Peyer's patch (tissue), 4 donors: ENCODE results near the gene ADGRG7. TPM values are rescaled to one million over a fixed set of nuclear protein-coding genes. Genes with fewer than 3 reads are reported as not detected.
A peak's percentile ranks its signal among the peaks of the same experiment; 100 is the strongest.

ENCODE experiments used
- DNase-seq, 3 donors: peaks; one replicate each; pipeline ENCODE4 v3.0.0-alpha.2; 2017 to 2019
- H3K27ac ChIP-seq, 4 donors: fragments of 200-600 bp; sonication (generic); one replicate each; pipeline ENCODE4 v1.5.1; 2016 to 2019
- H3K27me3 ChIP-seq, 2 donors: fragments of 200-600 bp; sonication (generic); one replicate each; pipeline ENCODE4 v1.5.1; 2019
- H3K36me3 ChIP-seq, 3 donors: fragments of 200-600 bp; sonication (generic); one replicate each; pipeline ENCODE4 v1.5.1; 2016 to 2019
- H3K4me1 ChIP-seq, 4 donors: fragments of 200-600 bp; sonication (generic); one replicate each; pipeline ENCODE4 v1.5.1; 2016 to 2019
- H3K4me3 ChIP-seq, 4 donors: fragments of 200-600 bp; sonication (generic); 1 replicate in 3 of 4; 2 replicates in 1 of 4; pipeline ENCODE4 v1.5.1; 2016 to 2019; ENCODE audit warnings: mild to moderate bottlenecking in 1 of 4
- H3K9me3 ChIP-seq, 4 donors: fragments of 200-600 bp; sonication (generic); one replicate each; pipeline ENCODE4 v1.5.1; 2016 to 2019; ENCODE audit warnings: mild to moderate bottlenecking in 1 of 4
- CTCF ChIP-seq, 6 experiments: fragments of 450-650 bp in 4 of 6; fragments of 200-600 bp in 2 of 6; sonication (generic) in 1 of 6; IDR thresholded peaks; one replicate each; pipeline ENCODE4 v1.5.1; 2017 to 2019; ENCODE audit warnings: antibody characterized with exemption in 6 of 6, mild to moderate bottlenecking in 3 of 6, moderate library complexity in 1 of 6
- POLR2A ChIP-seq, 2 donors: fragments of 450-650 bp; IDR thresholded peaks; one replicate each; pipeline ENCODE4 v1.5.1; 2017; ENCODE audit warnings: antibody characterized with exemption in 2 of 2, mild to moderate bottlenecking in 2 of 2, moderate library complexity in 2 of 2
- total RNA-seq, 4 donors: library from RNA; depleted of rRNA; stranded (reverse); fragments of >200 nt; gene quantifications; one replicate each; pipeline ENCODE4 v1.1.0, GENCODE V29; 2016

Gene ADGRG7
- total RNA-seq, 4 donors from 2014 or later: 5.8 to 124 (median 83.1) TPM

DNA sequence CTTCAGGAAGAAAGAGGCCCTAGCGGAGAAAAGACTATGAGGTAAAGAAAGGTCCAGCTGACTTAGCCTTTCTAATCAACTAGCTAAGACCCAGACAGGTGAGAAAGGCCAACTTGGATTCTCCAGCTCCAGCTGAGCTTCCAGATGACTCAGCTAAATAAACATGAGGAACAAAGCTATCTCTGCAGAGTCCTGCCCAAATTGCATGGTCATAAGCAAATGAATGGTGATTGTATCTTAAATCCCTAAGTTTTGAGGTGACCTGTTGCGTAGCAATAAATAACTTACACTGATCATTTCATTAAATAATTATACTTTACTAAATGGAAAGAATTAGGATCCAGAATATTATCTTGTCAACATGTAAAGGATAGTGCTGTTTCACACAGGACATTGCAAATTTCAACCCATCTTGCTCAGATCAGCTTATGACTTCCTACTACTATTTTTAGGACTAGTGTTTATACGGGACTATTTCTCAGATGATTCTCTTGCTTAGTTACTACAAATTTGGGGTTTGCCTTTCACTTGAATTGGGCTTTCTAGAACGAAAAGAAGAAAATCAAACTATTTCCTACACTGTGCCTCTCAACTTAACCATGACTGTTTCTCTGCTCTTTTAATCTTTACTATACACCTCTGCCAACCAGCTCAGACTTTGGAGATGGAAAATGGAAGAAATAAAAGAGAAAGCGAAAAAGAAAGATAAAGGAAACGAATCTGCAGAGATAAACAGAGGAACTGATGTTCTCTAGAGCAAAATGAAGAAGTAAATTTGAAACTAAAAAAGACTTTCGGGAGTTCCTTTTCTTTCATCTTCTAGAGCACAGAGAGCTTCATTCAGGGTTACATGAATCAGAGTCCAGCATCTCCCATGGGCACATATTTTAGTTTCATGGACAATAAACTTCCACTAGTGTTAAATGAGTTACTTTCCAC, 6.6 kb upstream of the ADGRG7 start:
- DNase-seq: no peak
- peak overlapping the region in 2 of 4 donors; percentile 8 to 14 for H3K4me3 ChIP-seq
- TF ChIP-seq POLR2A (IDR thresholded peaks at IDR 0.05) (no peak), CTCF (IDR thresholded peaks at IDR 0.05) (peak in 1 of 6 experiments; percentile 14)

DNA sequence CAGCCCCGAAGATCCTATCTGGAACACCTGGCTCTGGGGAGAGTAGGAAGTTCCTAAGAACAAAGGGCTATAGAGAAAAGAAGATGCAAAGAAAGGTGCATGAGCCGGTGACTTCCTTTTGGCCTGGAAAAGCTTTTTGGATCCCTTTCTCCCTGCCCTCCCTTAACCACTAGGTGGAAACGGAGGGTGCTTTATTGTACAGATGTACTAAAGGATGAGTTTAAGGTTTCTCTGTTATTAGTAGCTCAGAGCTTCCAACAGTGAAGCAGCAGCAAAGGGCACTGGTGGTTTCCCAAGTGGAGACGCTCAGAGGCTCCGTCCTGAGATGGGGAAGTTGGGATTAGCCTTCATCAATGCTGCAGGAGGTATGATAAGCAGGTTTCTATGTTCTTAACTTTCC, 5.9 kb upstream of the ADGRG7 start:
- H3K27me3 ChIP-seq: no peaks in the 10 kb centered on the region
- H3K4me1 ChIP-seq: peaks cover 0 to 26% (median 0%) of the 10 kb centered on the region in 4 donors
- H3K9me3 ChIP-seq: no peaks in the 10 kb centered on the region
- peak overlapping the region in 2 of 4 donors; percentile 8 to 14 for H3K4me3 ChIP-seq
- H3K36me3 ChIP-seq: no peaks in the 10 kb centered on the region
- no peak for DNase-seq
- TF ChIP-seq CTCF (IDR thresholded peaks at IDR 0.05) (peak in 3 of 6 experiments; percentile 27 to 46 (median 44)), POLR2A (IDR thresholded peaks at IDR 0.05) (no peak)
- H3K27ac ChIP-seq: peak overlapping the region; percentile 4 to 65 (median 38)

More for the DNA sequence above, 6.6 kb upstream of the ADGRG7 start:
- Histone ChIP-seq H3K27me3 (no peaks in the 10 kb centered on the region), H3K27ac (peak overlapping the region; percentile 4 to 65 (median 38)), H3K36me3 (no peaks in the 10 kb centered on the region), H3K4me1 (peaks cover 0 to 25% (median 0%) of the 10 kb centered on the region in 4 donors), H3K9me3 (no peaks in the 10 kb centered on the region)

DNA sequence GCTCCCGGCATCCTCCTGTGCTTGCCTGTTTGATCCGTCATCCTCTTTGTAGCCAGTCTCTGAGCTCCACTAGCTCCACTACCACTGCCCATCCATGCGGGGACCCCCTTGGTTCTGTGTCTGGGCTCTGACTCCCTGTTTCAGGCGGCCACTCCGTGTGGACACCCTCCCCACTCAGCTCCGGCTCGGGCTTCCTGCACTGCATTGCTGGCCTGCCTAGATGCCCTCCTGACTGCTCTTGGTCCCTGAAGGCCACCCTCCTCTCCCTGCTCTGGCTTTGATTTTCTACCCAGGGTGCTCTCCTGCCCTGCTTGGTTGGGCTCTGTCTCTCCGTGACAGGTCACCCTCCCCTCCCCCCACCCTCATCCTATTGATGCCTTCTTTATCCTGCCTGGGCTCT, 4.0 kb upstream of the ADGRG7 start:
- no peaks in the 10 kb centered on the region for H3K27me3 ChIP-seq
- no peak for DNase-seq
- no peak overlapping the region for H3K4me3 ChIP-seq
- H3K27ac ChIP-seq: no peak overlapping the region
- no peaks in the 10 kb centered on the region for H3K9me3 ChIP-seq
- no peaks in the 10 kb centered on the region for H3K36me3 ChIP-seq
- H3K4me1 ChIP-seq: peaks cover 0 to 29% (median 0%) of the 10 kb centered on the region in 4 donors
- TF ChIP-seq POLR2A (IDR thresholded peaks at IDR 0.05) (no peak), CTCF (IDR thresholded peaks at IDR 0.05) (no peak)

DNA sequence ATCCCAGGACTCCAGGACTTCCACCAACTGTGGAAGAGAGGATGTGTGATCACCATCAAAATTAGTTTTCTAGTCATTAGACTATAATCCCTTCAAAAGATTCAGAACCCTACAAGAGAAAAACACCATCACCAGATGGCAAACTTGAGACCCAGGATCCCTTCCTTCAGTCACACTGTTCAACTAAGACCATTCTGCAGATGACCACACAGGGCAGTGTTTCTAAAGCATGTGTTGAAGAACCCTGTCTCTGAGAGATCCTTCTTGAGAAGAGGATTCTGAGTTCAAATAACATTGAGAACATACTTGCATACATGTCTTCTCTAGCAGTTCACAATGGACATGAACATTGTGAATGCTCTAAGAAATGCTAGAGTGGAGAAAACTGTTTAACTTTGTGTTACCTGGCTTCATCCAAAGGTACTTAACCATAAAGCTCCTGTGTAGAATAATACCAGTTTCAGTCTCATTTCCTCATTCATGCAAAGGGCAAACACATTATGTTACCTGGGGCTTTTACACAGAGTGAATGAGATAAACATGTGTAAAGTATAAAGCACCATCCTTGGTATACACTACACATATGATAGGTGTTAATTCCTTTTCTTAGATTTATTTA, 2.4 kb upstream of the ADGRG7 start:
- no peak for DNase-seq
- Histone ChIP-seq H3K9me3 (no peaks in the 10 kb centered on the region), H3K4me1 (peaks cover 0 to 21% (median 0%) of the 10 kb centered on the region in 4 donors), H3K4me3 (no peak overlapping the region), H3K27ac (no peak overlapping the region), H3K27me3 (no peaks in the 10 kb centered on the region), H3K36me3 (no peaks in the 10 kb centered on the region)
- no peak for TF ChIP-seq POLR2A (IDR thresholded peaks at IDR 0.05)
- no peak for TF ChIP-seq CTCF (IDR thresholded peaks at IDR 0.05)

GRCh38 chr3:100609963-100610362, 562 bp downstream of the ADGRG7 start:
- Histone ChIP-seq H3K9me3 (no peaks in the 10 kb centered on the region), H3K27ac (peak overlapping the region in 3 of 4 donors; percentile 56 to 82 (median 78)), H3K4me3 (peak overlapping the region in 3 of 4 donors; percentile 27 to 61 (median 49)), H3K4me1 (peaks cover 0 to 5% (median 0%) of the 10 kb centered on the region in 4 donors), H3K36me3 (no peaks in the 10 kb centered on the region), H3K27me3 (no peaks in the 10 kb centered on the region)
- TF ChIP-seq POLR2A (IDR thresholded peaks at IDR 0.05): peak in 1 of 2 donors; percentile 8
- TF ChIP-seq CTCF (IDR thresholded peaks at IDR 0.05): no peak
- no peak for DNase-seq
